A549 treated with AZD9567 at 1 μM for 4 hours (cell line): ENCODE data around the gene RABAC1. TPM values are rescaled to one million over a fixed set of nuclear protein-coding genes. Genes with fewer than 3 reads are reported as not detected.

Experiments used
- total RNA-seq: library from RNA; stranded (reverse); fragments of 200-300 nt; extraction: Qiagen RNA extraction; gene quantifications from 5 replicates; pipeline ENCODE4 v1.2.3, GENCODE V29; 2022; ENCODE audit not compliant: insufficient read depth

RABAC1 gene, protein sequence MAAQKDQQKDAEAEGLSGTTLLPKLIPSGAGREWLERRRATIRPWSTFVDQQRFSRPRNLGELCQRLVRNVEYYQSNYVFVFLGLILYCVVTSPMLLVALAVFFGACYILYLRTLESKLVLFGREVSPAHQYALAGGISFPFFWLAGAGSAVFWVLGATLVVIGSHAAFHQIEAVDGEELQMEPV
- 162 to 276 TPM (median 247 TPM) in 5 replicates for total RNA-seq

DNA sequence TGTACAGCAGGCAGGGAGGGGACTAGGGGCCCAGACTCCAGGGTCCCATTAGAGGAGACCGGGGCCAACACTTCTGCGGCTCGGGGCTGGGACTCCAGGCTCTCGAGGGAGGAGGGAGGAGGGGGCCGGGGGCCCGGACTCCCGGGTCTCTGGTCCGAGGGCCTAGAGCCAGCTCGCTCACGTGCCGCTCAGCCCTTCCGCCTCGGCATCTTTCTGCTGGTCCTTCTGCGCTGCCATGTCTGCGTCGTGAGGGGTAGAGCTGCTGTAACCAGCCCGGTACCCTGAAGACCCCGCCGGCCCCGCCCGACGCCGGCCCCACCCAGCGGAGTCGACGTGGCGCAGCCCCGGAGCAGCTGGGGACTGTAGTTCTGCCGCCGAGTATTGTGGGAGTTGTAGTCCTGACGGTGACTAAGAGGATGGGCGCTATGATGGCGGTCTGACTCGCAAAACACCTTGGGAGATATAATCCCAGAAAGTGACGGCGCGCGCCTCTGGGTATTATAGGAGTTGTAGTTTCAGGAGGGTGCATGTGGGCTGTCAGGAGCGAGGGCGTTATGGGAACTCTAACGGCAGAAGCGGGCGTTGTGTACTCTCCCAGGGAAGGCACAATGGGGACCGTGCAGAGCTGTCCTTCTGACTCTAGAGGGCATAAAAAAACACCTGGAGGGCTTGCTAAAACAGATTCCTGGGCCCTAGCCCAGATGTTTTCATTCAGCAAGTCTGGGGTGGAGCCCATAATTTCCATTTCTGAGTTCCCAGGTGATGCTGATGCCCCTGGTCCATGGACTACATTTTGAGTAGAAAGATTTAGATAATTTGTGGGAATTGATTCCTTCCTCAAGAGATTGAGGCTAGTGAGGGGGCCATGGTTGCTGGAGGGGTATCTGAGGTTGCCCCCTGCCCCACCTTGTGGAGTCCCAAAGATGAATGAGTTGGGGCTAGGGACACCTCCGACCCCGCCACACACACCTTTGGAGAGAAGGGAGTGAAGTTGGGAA lies at the start of gene RABAC1:
TSS of gene RABAC1 (minus strand) at position 266 of the 998 bp plus-strand sequence. CDS start at position 237, 29 bp downstream.

GRCh38 chr19:41993612-41994483 lies 34.7 kb upstream of the RABAC1 start, which contains the start of gene ATP1A3:
TSS of gene ATP1A3 (minus strand) at chr19:41994230. CDS start at chr19:41994076, 154 bp downstream.

GRCh38 chr19:41928221-41928683 lies 30.9 kb downstream of the RABAC1 start, which contains the start of gene ERFL:
TSS of gene ERFL (minus strand) at chr19:41928449. CDS start at chr19:41912919, 15,530 bp downstream.

Other genes starting within 250 kb of the RABAC1 start
- 13.3 to 24.9 TPM (median 18.9 TPM) in 5 replicates for gene CEACAM6, start 203.8 kb downstream of the RABAC1 start, total RNA-seq
- gene CEACAM3, start 162.7 kb downstream of the RABAC1 start, total RNA-seq = not detected in 5 replicates
- not detected in 5 replicates for gene LYPD4, start 114.6 kb downstream of the RABAC1 start, total RNA-seq
- not detected in 5 replicates for gene DMRTC2, start 114.3 kb downstream of the RABAC1 start, total RNA-seq
- gene RPS19, start 99.1 kb downstream of the RABAC1 start, total RNA-seq = 7,692 to 10,068 TPM (median 9,223 TPM) in 5 replicates
- 0.80 to 1.1 TPM (median 0.89 TPM) in 4 of 5 replicates, not detected in the other for gene CD79A, start 82.0 kb downstream of the RABAC1 start, total RNA-seq
- gene ARHGEF1, start 76.1 kb downstream of the RABAC1 start, total RNA-seq = 65.0 to 115 TPM (median 98.1 TPM) in 5 replicates
- gene ERFL, start 30.9 kb downstream of the RABAC1 start, total RNA-seq = 0.29 to 0.33 TPM (median 0.30 TPM) in 4 of 5 replicates, not detected in the other
- 2.4 to 5.3 TPM (median 4.3 TPM) in 5 replicates for gene ATP1A3, start 34.9 kb upstream of the RABAC1 start, total RNA-seq
- 0.39 to 0.84 TPM (median 0.51 TPM) in 5 replicates for gene GRIK5, start 110.9 kb upstream of the RABAC1 start, total RNA-seq
- gene ZNF574, start 116.8 kb upstream of the RABAC1 start, total RNA-seq = 35.6 to 44.4 TPM (median 39.7 TPM) in 5 replicates
- 0.23 to 1.1 TPM (median 0.40 TPM) in 5 replicates for gene POU2F2, start 173.1 kb upstream of the RABAC1 start, total RNA-seq